B cell (primary cell): ENCODE measurements around the gene NPIPB5. TPM values are rescaled to one million over a fixed set of nuclear protein-coding genes. Genes with fewer than 3 reads are reported as not detected.
"Not testable (repeated sequence)": the region's sequence is repeated elsewhere in the genome, so short reads cannot be mapped to it uniquely, and the experiment has no call there.

Experiments
- ATAC-seq: fragments of 200-7000 bp; cut with Tn5 transposase; one replicate; pipeline ENCODE4 v1.10.0; 2021; ENCODE audit warnings: low read depth, mild to moderate bottlenecking, moderate number of reproducible peaks, moderate library complexity
- CTCF ChIA-PET: fragments of 350-600 bp; sonication (Branson Sonifier 250); formaldehyde crosslinking; loops from one replicate; lab custom pipeline; 2021; ENCODE audit warnings: antibody characterized with exemption, inconsistent platforms; lab: Charles Lee
- POLR2A ChIA-PET: fragments of 350-600 bp; sonication (Branson Sonifier 250); formaldehyde crosslinking; loops from one replicate; lab custom pipeline; 2021; ENCODE audit warnings: antibody characterized with exemption; lab: Charles Lee
- DNase-seq: peaks from one replicate; pipeline ENCODE4 v3.0.0; 2013
- H2AFZ ChIP-seq: 2 replicates; pipeline ENCODE4 v1.6.1; 2012; ENCODE audit warnings: mild to moderate bottlenecking, low read depth, low read length; ENCODE audit not compliant: insufficient read depth, poor library complexity, severe bottlenecking
- H3K27ac ChIP-seq, 2 donors: 1 replicate in 1 of 2; 2 replicates in 1 of 2; pipeline ENCODE4 v1.5.1; 2012 to 2013; ENCODE audit warnings: low read length in 2 of 2, mild to moderate bottlenecking in 2 of 2, moderate library complexity in 1 of 2
- H3K27me3 ChIP-seq, 4 experiments: fragments of 200-600 bp in 1 of 4; sonication (generic) in 1 of 4; replicated peaks in 1 of 4; 1 replicate in 2 of 4; 2 replicates in 2 of 4; pipeline versions ENCODE4 v1.6.1 to v1.7.0; 2013 to 2016; ENCODE audit warnings: low read length in 3 of 4, mild to moderate bottlenecking in 2 of 4, mixed read lengths in 1 of 4, moderate library complexity in 1 of 4; ENCODE audit not compliant: insufficient read depth in 4 of 4, control insufficient read depth in 3 of 4; ENCODE audit errors: control extremely low read depth in 1 of 4
- H3K36me3 ChIP-seq, 2 experiments: replicated peaks in 1 of 2; 1 replicate in 1 of 2; 2 replicates in 1 of 2; pipeline versions ENCODE4 v1.6.1 to v1.7.1; 2013; ENCODE audit warnings: low read length in 1 of 2; ENCODE audit not compliant: insufficient read depth in 2 of 2, control insufficient read depth in 1 of 2; ENCODE audit errors: control extremely low read depth in 1 of 2, extremely low read depth in 1 of 2
- H3K4me1 ChIP-seq, 2 donors: fragments of 200-600 bp in 1 of 2; sonication (generic) in 1 of 2; 1 replicate in 1 of 2; 2 replicates in 1 of 2; pipeline versions ENCODE4 v1.5.1 to v1.6.1; 2013 to 2017; ENCODE audit warnings: low read length in 2 of 2; ENCODE audit not compliant: control insufficient read depth in 2 of 2, insufficient read depth in 2 of 2
- H3K4me2 ChIP-seq: replicated peaks from 2 replicates; pipeline ENCODE3; 2012; ENCODE audit warnings: mild to moderate bottlenecking, low read depth, low read length; ENCODE audit not compliant: poor library complexity, severe bottlenecking
- H3K4me3 ChIP-seq, 5 experiments: fragments of 200-600 bp in 1 of 5; sonication (generic) in 1 of 5; 1 replicate in 3 of 5; 2 replicates in 2 of 5; pipeline versions ENCODE4 v1.5.1 to v1.7.0; 2011 to 2016; ENCODE audit warnings: low read length in 4 of 5, mild to moderate bottlenecking in 4 of 5, low read depth in 2 of 5, control low read depth in 1 of 5, moderate library complexity in 1 of 5; ENCODE audit not compliant: insufficient read depth in 1 of 5; ENCODE audit errors: control extremely low read depth in 1 of 5, extremely low read depth in 1 of 5
- H3K79me2 ChIP-seq: fragments of 200-600 bp; sonication (generic); one replicate; pipeline ENCODE4 v1.6.0; 2016; ENCODE audit warnings: low read length; ENCODE audit not compliant: control insufficient read depth, insufficient read depth
- H3K9ac ChIP-seq: fragments of 200-600 bp; sonication (generic); 2 replicates; pipeline ENCODE4 v1.6.1; 2017; ENCODE audit warnings: mild to moderate bottlenecking, low read length, moderate library complexity
- H3K9me3 ChIP-seq, 3 donors: one replicate each; pipeline versions ENCODE4 v1.6.1 to v1.7.1; 2013; ENCODE audit warnings: low read length in 2 of 3; ENCODE audit not compliant: control insufficient read depth in 2 of 3, insufficient read depth in 1 of 3; ENCODE audit errors: control extremely low read depth in 1 of 3
- H4K20me1 ChIP-seq: 2 replicates; pipeline ENCODE4 v1.6.0; 2012; ENCODE audit warnings: mild to moderate bottlenecking, low read length; ENCODE audit not compliant: insufficient read depth, control insufficient read depth, poor library complexity, severe bottlenecking
- H3K27ac Mint-ChIP-seq: one replicate; pipeline ENCODE4 v1.8.0; 2021; ENCODE audit warnings: mixed read lengths
- H3K27me3 Mint-ChIP-seq: one replicate; pipeline ENCODE4 v1.8.0; 2021; ENCODE audit warnings: mixed read lengths
- H3K4me1 Mint-ChIP-seq: one replicate; pipeline ENCODE4 v1.8.0; 2021; ENCODE audit warnings: mixed read lengths
- H3K4me3 Mint-ChIP-seq: one replicate; pipeline ENCODE4 v1.8.0; 2021; ENCODE audit warnings: mixed read lengths
- H3K9me3 Mint-ChIP-seq: one replicate; pipeline ENCODE4 v1.8.0; 2022; ENCODE audit warnings: mixed read lengths; ENCODE audit not compliant: insufficient read depth
- WGBS: methylation state at CpG from one replicate; pipeline ENCODE4 v1.1.5; 2013; ENCODE audit warnings: missing lambda C conversion rate; ENCODE audit not compliant: insufficient coverage; 5-methylcytosine and 5-hydroxymethylcytosine counted together
- intact Hi-C: fragments of 100-400 bp; cut with micrococcal nuclease; formaldehyde crosslinking; loops from one replicate; pipeline ENCODE4 v1.10.0; 2022
- polyA minus RNA-seq: library from RNA; depleted of rRNA, polyadenylated mRNA; stranded (reverse); fragments of >200 nt; gene quantifications from 2 replicates; pipeline ENCODE4 v1.2.3, GENCODE V29; 2012
- polyA plus RNA-seq: library from polyadenylated mRNA; depleted of rRNA; stranded (reverse); fragments of >200 nt; gene quantifications from 2 replicates; pipeline ENCODE4 v1.2.3, GENCODE V29; 2012
- total RNA-seq, 2 donors: library from RNA; stranded (reverse); fragments of 120-200 nt in 1 of 2; gene quantifications; 1 replicate in 1 of 2; 2 replicates in 1 of 2; pipeline versions ENCODE4 v1.2.3 to v1.2.4, GENCODE V29; 2013 to 2022

Gene NPIPB5
- total RNA-seq (810 and 887 TPM in 2 replicates), polyA plus RNA-seq (206 and 455 TPM in 2 replicates), polyA minus RNA-seq (81.8 and 338 TPM in 2 replicates)
- total RNA-seq (2013), result 90.7 TPM

DNA sequence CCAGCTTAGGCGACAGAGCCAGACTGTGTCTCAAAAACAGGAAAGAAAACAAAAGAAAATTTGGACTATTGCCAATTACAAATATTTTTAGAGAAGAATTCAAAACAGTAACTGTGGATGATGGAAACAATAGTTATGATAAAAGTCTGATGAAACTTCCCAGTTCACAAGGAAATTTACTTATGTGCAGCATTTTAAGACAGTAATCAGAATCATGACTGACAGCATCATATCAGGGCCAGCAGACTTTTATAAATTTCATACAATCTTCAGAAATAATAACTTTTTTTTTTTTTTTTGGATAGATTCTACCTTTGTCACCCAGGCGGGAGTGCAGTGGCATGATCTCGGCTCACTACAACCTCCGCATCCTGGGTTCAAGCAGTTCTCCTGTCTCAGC is at the start of gene NPIPB5:
TSS of gene NPIPB5 (plus strand) at position 301 of the 400 bp plus-strand sequence. CDS start 2,911 bp downstream, outside the sequence.
- H3K9me3 ChIP-seq, H3K9ac ChIP-seq, H3K4me1 Mint-ChIP-seq, H3K27ac Mint-ChIP-seq, CTCF ChIA-PET, H3K9me3 Mint-ChIP-seq, H3K4me3 ChIP-seq, H2AFZ ChIP-seq, H3K4me3 Mint-ChIP-seq, H3K27ac ChIP-seq, H3K27me3 ChIP-seq, H3K79me2 ChIP-seq, H3K4me2 ChIP-seq, H3K4me1 ChIP-seq, H4K20me1 ChIP-seq, POLR2A ChIA-PET, DNase-seq, intact Hi-C loops, H3K36me3 ChIP-seq, ATAC-seq, H3K27me3 Mint-ChIP-seq: not testable (repeated sequence)
- no CpG with 5 or more reads among the region's 4 CpGs for WGBS

DNA sequence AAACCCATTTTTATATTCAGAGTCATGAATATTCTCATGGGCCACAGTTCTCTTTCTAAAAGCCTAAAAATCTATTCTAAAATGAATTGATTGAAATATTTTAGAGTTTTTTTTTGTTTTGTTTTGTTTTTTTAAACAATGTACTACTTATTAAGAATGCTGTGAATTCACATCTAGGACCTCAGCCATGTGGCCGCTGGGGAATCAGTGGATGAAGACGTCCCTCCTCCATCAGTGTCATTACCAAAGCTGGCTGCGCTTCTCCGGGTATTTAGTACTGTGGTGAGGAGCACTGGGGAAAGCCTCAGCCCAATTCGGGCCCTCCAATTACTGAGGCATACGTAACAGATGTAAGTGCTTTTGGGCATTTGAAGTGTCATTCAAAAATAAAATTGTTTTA is 41.8 kb upstream of the NPIPB5 start:
- no CpG with 5 or more reads among the region's 6 CpGs for WGBS
- H3K79me2 ChIP-seq, POLR2A ChIA-PET, H3K36me3 ChIP-seq, H3K27ac ChIP-seq, H3K27ac Mint-ChIP-seq, DNase-seq, H3K4me1 ChIP-seq, H3K27me3 ChIP-seq, intact Hi-C loops, H3K4me3 Mint-ChIP-seq, H3K9me3 ChIP-seq, H3K9me3 Mint-ChIP-seq, H3K27me3 Mint-ChIP-seq, H4K20me1 ChIP-seq, H3K4me3 ChIP-seq, H3K4me1 Mint-ChIP-seq, H2AFZ ChIP-seq, CTCF ChIA-PET, ATAC-seq, H3K9ac ChIP-seq, H3K4me2 ChIP-seq: not testable (repeated sequence)

DNA sequence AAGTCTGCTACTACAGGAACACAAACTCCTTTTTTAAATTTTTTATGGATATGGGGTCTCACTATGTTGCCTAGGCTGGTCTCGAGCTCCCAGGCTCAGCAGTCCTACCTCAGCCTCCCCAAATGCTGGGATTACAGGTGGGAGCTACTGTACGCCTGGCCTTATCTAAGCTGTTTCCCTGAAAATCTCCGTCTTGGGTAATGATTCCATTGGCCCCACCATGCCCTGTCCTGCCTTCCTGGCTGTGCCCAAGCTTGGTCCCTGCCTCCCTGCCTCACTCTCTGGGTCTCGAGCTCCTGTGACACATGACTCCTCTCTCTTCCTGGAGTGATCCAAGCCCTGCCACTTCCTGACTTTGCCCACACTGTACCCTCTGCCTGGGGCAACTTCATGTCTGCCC is 27.3 kb downstream of the NPIPB5 start:
- H3K4me3 Mint-ChIP-seq, intact Hi-C loops, H3K4me2 ChIP-seq, H4K20me1 ChIP-seq, H3K9me3 Mint-ChIP-seq, H3K27ac ChIP-seq, POLR2A ChIA-PET, H3K4me3 ChIP-seq, H3K9ac ChIP-seq, H3K79me2 ChIP-seq, H3K4me1 ChIP-seq, ATAC-seq, H2AFZ ChIP-seq, H3K27me3 Mint-ChIP-seq, DNase-seq, H3K9me3 ChIP-seq, H3K4me1 Mint-ChIP-seq, H3K36me3 ChIP-seq, H3K27me3 ChIP-seq, CTCF ChIA-PET, H3K27ac Mint-ChIP-seq: not testable (repeated sequence)
- 96% methylated on average over 3 of the region's 4 CpGs for WGBS

DNA sequence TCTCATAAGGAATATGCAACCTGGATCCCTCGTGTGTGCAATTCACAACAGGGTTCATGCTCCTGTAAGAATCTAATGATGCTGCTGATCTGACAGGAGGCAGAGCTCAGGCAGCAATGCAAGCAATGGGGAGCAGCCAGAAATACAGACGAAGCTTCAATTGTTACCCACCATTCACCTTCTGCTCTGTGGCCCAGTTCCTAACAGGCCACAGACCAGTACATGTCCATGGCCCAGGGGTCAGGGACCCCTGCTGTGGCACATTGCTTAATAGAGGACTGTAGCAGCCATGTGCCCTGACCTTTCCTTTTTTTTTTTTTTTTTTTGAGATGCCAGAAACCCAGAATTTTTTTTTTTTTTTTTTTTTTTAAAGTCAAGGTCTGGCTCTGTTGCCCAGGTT is 34.1 kb downstream of the NPIPB5 start:
- H3K4me2 ChIP-seq, H3K4me1 Mint-ChIP-seq, H3K36me3 ChIP-seq, H3K4me3 Mint-ChIP-seq, ATAC-seq, POLR2A ChIA-PET, H3K9ac ChIP-seq, H3K27me3 Mint-ChIP-seq, CTCF ChIA-PET, H3K4me1 ChIP-seq, H3K9me3 ChIP-seq, H3K27me3 ChIP-seq, H4K20me1 ChIP-seq, H2AFZ ChIP-seq, intact Hi-C loops, H3K9me3 Mint-ChIP-seq, DNase-seq, H3K27ac ChIP-seq, H3K79me2 ChIP-seq, H3K4me3 ChIP-seq, H3K27ac Mint-ChIP-seq: not testable (repeated sequence)
- WGBS, result no CpG with 5 or more reads among the region's 2 CpGs
